HEK293T (cell line): Measurements from ENCODE around the gene ALG12.

Source experiments
- CTCF ChIA-PET: fragments of 350-600 bp; formaldehyde crosslinking; extraction: SDS; loops from one replicate; lab custom pipeline; 2021; ENCODE audit warnings: antibody characterized with exemption, inconsistent platforms; lab: Yijun Ruan, JAX
- POLR2A ChIA-PET: fragments of 350-600 bp; formaldehyde crosslinking; extraction: SDS; loops from one replicate; lab custom pipeline; 2020; ENCODE audit warnings: antibody characterized with exemption, inconsistent platforms; lab: Yijun Ruan, JAX
- DNase-seq: peaks from one replicate; pipeline ENCODE4 v3.0.0; 2012; ENCODE audit warnings: mixed read lengths; ENCODE audit errors: extremely low spot score
- ARNT ChIP-seq: fragments of 450-650 bp; IDR thresholded peaks from 2 replicates; pipeline ENCODE4 v1.6.1; 2017; ENCODE audit warnings: mild to moderate bottlenecking
- BHLHE40 ChIP-seq: fragments of 450-650 bp; IDR thresholded peaks from 2 replicates; pipeline ENCODE4 v1.6.1; 2016; ENCODE audit warnings: mild to moderate bottlenecking, moderate library complexity, borderline replicate concordance
- CTBP1 ChIP-seq: fragments of 450-650 bp; IDR thresholded peaks from 2 replicates; pipeline ENCODE4 v1.6.1; 2016; ENCODE audit warnings: borderline replicate concordance
- ELF4 ChIP-seq: fragments of 450-650 bp; IDR thresholded peaks from 2 replicates; pipeline ENCODE4 v1.6.1; 2017; ENCODE audit warnings: antibody characterized with exemption
- FOXA1 ChIP-seq: fragments of 450-650 bp; IDR thresholded peaks from 2 replicates; pipeline ENCODE4 v1.6.1; 2016; ENCODE audit warnings: mild to moderate bottlenecking
- FOXK2 ChIP-seq: fragments of 450-650 bp; IDR thresholded peaks from 2 replicates; pipeline ENCODE4 v1.6.1; 2016; ENCODE audit warnings: mild to moderate bottlenecking
- FOXM1 ChIP-seq: fragments of 450-650 bp; IDR thresholded peaks from 2 replicates; pipeline ENCODE4 v1.6.1; 2017; ENCODE audit warnings: mild to moderate bottlenecking, borderline replicate concordance
- HDGF ChIP-seq: fragments of 450-650 bp; IDR thresholded peaks from 2 replicates; pipeline ENCODE4 v1.6.1; 2017; ENCODE audit warnings: antibody characterized with exemption, borderline replicate concordance
- L3MBTL2 ChIP-seq: fragments of 450-650 bp; conservative IDR thresholded peaks from 2 replicates; pipeline ENCODE4 v1.6.1; 2016; ENCODE audit warnings: mild to moderate bottlenecking
- LEF1 ChIP-seq: fragments of 450-650 bp; IDR thresholded peaks from 2 replicates; pipeline ENCODE4 v1.6.1; 2017; ENCODE audit warnings: mild to moderate bottlenecking, borderline replicate concordance
- NFRKB ChIP-seq: fragments of 450-650 bp; IDR thresholded peaks from 2 replicates; pipeline ENCODE4 v1.6.1; 2016; ENCODE audit warnings: mild to moderate bottlenecking, moderate library complexity
- SP1 ChIP-seq: fragments of 450-650 bp; IDR thresholded peaks from 2 replicates; pipeline ENCODE4 v1.6.1; 2017
- SUZ12 ChIP-seq: fragments of 450-650 bp; IDR thresholded peaks from 2 replicates; pipeline ENCODE4 v1.6.1; 2016; ENCODE audit warnings: mild to moderate bottlenecking
- TARDBP ChIP-seq: fragments of 450-650 bp; IDR thresholded peaks from 2 replicates; pipeline ENCODE4 v1.6.1; 2016
- ZNF384 ChIP-seq: fragments of 450-650 bp; IDR thresholded peaks from 2 replicates; pipeline ENCODE4 v1.6.1; 2016
- TF ChIP-seq, protein P1 (sequence below): fragments of 450-650 bp; IDR thresholded peaks from 2 replicates; pipeline ENCODE4 v1.6.1; 2016

ALG12 gene

DNA sequence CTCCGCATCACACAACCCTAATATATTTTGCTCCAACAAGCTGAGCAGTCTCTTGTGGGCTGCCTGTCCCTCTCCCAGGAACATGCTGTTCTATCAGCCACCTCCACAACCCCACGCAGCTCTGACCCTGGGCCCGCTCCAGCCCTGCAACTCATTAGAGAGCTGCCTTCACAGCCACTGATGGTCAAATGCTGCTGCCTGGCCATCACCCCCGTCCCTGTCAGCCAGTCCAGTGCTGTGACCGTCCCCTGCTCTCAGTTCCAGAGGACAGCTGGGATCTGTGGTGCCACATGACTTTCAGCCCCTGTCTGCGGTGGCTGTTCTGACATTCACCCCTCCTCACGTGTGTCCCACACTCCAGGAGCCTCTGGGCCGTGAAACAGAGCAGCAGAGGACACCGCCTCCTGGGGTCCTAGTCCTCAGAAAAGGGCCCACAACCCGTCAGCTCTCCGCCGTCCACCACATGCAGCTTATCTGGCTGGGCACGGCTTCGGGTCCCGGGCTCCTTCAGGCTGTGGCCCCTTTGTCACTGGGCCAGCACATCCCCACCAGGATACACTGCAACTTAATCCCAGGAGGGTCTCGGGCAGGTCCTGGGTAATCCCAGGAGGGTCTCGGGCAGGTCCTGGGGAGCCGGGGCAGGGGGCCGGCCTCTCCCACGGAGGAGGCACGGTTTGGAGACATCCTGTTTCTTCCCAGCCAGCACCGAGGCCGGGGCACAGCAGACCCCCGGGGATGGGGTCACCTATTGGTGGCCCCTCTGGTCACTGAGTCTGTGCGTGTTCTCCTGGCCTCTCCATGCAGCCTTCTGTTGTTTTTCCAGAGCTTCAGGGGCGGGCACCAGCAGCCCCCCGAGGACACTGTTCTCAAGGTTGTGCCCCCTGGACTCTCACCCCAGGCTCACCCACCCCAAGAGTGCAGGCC is 15.3 kb upstream of the ALG12 start:
- TF ChIP-seq LEF1: no peak
- no peak for TF ChIP-seq SUZ12
- TF ChIP-seq BHLHE40: no peak
- TF ChIP-seq FOXK2: no peak
- no peak for DNase-seq
- POLR2A ChIA-PET: interaction anchor here (0.8 to 1.3 kb wide), 2 partner anchors 16 to 97 kb away, joined by 3 read pairs; partner anchors contain the start of genes ALG12 and CRELD2
- CTCF ChIA-PET: interaction anchor here (0.8 to 1.0 kb wide), 2 partner anchors 80 to 97 kb away, joined by 4 to 5 read pairs; no protein-coding TSS in a partner anchor

DNA sequence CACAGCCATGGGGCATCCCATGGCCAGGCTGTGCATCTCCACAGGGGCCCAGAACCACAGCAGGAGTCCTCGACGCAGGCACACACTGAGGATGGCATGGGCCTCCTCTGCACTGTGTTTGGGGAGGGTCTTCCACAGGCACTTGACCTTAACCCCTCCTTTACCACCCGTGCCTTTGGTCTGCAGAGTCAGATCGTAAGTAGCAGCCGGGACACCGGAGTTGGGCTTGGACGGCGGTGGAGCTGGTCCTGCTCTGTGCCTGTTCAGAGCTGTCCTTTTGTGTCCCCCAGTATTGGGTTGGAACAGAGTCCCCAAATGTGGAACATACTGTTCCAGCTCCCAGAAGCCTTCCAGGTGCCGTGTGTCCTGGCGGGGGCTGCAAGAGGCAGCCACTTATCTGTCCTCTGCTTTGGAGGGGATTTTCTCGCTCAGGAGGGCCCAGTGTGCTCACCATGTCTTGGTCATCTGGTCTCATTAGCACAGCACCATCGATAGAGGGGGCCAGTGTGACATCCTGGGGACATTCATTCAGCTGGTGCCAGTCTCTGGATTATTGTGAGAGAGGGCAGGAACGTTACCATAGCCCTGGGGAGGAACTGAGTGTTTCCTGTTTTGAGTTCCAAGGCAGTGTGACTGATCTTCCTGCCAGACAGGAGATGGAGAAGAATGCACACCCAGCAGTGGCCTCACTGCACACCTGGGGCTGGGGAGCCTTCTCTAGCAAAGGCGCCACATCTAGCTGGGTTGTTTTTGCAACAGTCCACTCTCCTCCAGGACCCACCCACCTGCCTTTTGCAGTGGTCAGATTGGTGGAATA is 12.6 kb upstream of the ALG12 start:
- DNase-seq: peak; percentile 36
- CTCF ChIA-PET: interaction anchor here (0.5 to 2.6 kb wide), 5 partner anchors 64 to 171 kb away, joined by 3 to 43 read pairs (median 4); no protein-coding TSS in a partner anchor
- POLR2A ChIA-PET: interaction anchor here (1.0 kb wide), 1 partner anchor 100 kb away, joined by 5 read pairs; no protein-coding TSS in a partner anchor
- no peak for TF ChIP-seq HDGF
- no peak for TF ChIP-seq LEF1
- TF ChIP-seq ZNF384: no peak
- no peak for TF ChIP-seq ARNT
- TF ChIP-seq FOXA1: no peak
- no peak for TF ChIP-seq CTBP1
- TF ChIP-seq SUZ12: no peak
- no peak for TF ChIP-seq FOXM1
- no peak for TF ChIP-seq BHLHE40
- TF ChIP-seq NFRKB: no peak
- TF ChIP-seq, protein P1, sequence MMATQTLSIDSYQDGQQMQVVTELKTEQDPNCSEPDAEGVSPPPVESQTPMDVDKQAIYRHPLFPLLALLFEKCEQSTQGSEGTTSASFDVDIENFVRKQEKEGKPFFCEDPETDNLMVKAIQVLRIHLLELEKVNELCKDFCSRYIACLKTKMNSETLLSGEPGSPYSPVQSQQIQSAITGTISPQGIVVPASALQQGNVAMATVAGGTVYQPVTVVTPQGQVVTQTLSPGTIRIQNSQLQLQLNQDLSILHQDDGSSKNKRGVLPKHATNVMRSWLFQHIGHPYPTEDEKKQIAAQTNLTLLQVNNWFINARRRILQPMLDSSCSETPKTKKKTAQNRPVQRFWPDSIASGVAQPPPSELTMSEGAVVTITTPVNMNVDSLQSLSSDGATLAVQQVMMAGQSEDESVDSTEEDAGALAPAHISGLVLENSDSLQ: no peak
- no peak for TF ChIP-seq FOXK2
- no peak for TF ChIP-seq L3MBTL2
- no peak for TF ChIP-seq SP1
- no peak for TF ChIP-seq TARDBP
- TF ChIP-seq ELF4: no peak

DNA sequence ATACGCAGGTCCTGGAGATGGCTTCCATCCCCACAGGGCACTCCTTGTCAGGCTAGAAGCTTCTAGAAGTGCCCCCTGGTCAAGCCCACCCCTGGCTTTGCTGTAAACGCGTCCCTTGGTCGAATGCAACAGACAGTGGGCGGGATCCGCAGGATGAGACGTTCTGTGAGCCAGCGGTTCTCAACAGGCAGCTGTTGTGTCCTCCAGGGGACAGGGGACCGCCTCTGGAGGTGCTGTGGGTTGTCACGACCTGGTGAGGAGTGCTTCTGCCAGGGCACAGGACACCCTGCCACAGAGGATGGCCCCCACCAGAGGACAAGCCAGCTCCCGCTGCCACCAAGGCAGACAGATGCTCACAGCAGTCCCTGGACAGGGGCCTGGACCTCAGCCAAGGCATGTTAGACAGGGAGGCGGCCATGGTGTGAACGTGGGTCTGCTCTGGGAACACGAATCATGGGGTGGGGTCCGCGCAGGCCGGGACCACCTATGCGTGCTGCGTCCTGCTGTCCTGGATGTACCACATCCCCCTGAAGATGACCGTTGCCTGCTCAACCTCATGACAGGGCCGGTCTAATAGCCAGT is 11.8 kb upstream of the ALG12 start:
- no peak for DNase-seq
- no peak for TF ChIP-seq L3MBTL2
- POLR2A ChIA-PET: no interaction called here
- CTCF ChIA-PET: interaction anchor here (0.5 to 2.6 kb wide), 3 partner anchors 65 to 100 kb away, joined by 3 to 43 read pairs (median 3); no protein-coding TSS in a partner anchor

DNA sequence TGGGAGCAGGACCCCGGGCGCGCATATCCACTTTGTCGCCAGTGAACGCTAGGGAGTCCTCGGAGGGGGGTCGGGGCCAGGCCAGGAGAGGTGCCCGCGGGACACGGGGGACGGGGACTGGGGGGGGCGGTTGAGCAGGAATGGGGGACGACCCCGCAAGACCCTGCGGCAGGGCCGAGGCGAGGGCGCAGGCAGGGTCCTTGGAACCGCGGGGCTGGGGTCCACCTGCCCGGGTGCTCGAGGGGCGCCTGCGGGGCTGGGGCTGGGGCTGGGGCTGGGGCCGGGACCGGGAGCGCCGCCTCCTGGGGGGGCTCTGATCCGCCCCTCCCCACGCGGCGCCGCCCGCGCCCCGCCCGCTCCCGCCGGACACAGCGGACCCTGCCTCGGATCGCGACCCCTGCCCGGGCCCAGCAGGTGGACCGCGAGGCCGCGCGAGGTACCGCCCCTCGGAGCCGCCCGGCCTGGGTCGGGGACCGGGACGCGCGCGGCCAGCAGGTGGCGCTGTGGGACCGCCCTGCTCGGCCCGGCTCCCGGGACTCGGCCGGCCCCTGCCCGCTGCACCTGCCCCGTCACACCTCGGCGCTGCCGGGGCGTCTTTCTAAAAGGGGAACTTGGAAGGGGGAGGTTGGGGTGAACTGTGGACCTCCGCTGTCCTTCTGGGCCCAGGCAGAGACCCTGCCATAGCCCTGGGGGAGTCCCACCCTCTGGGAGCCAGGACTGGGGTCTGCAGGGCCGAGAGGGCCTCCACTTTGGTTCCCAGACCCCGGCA is 11.2 kb upstream of the ALG12 start:
- POLR2A ChIA-PET: no interaction called here
- DNase-seq: peak; percentile 88
- TF ChIP-seq ZNF384: no peak
- TF ChIP-seq SUZ12: no peak
- 0 out of 2 replicates have a peak, but pooled peaks have one; percentile 15 for TF ChIP-seq LEF1
- no peak for TF ChIP-seq BHLHE40
- TF ChIP-seq HDGF: no peak
- no peak for TF ChIP-seq ELF4
- TF ChIP-seq FOXK2: no peak
- TF ChIP-seq TARDBP: no peak
- CTCF ChIA-PET: interaction anchor here (2.6 kb wide), 1 partner anchor 101 kb away, joined by 43 read pairs; no protein-coding TSS in a partner anchor

DNA sequence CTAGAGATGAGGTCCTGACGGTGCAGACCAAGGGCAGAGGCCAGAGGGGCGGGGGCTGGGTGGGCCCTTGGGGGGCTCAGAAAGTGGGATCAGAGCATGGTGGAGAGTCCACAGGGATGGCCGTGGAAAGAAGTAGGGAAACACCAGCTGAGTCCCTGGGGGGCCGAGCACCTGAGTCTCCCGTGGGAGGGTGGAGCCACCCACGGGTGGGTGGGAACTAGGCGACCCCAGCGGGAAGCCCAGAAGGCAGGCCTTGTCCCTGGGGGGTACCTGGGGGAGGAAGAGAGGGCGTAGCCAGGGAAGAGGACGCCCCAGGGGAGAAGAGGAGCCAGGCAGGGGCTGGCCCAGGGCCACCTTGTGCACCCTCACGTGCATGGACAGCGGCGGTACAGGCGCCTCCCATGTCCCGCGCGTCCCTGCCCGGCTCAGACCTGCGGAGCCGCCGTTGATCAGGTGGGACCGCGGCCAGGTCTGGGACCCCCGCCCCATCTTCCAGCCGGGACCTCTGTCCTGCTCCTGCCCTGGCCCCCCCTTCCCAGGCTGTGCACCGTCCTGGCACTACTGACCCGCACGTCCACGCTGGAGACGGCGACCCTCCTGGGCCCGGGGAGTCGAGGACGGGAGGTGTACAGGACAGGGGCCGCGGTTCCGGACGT is 10.4 kb upstream of the ALG12 start:
- TF ChIP-seq ARNT: no peak
- no peak for TF ChIP-seq LEF1
- DNase-seq: no peak
- POLR2A ChIA-PET: no interaction called here
- CTCF ChIA-PET: no interaction called here

DNA sequence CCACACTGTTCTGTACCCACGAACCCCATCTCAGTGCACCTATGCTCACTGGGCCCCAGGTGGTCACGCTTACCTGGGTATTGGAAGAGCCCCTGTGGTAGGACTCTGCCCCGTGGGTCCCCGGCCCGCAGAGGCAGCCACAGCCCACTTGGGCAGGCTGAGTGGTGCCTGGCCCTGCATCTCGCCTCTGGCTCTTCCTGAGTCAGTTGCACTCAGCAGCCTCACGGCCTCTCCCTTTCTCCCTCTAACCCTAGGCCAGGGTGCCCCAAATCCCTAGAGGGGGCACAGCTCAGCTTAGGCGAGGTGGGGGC is 9.9 kb upstream of the ALG12 start:
- CTCF ChIA-PET: no interaction called here
- POLR2A ChIA-PET: no interaction called here
- TF ChIP-seq BHLHE40: no peak
- TF ChIP-seq TARDBP: no peak
- no peak for TF ChIP-seq NFRKB
- TF ChIP-seq, protein P1: no peak
- TF ChIP-seq ARNT: no peak
- TF ChIP-seq SP1: no peak
- TF ChIP-seq L3MBTL2: no peak
- no peak for TF ChIP-seq LEF1
- no peak for TF ChIP-seq FOXM1
- TF ChIP-seq FOXK2: no peak
- no peak for TF ChIP-seq FOXA1
- no peak for TF ChIP-seq HDGF
- DNase-seq: no peak
